Measurements from ENCODE around the gene GSTM1. TPM values are rescaled to one million over a fixed set of nuclear protein-coding genes. Genes with fewer than 3 reads are reported as not detected.

Gene GSTM1
- total RNA-seq, 1 experiment from 2014 or later: not detected

GRCh38 chr1:109712321-109712864 is 24.8 kb downstream of the GSTM1 start:
- no peak overlapping the region for H3K4me3 ChIP-seq (ENCODE audit: low read depth, low read length)
- CTCF ChIA-PET: no interaction called here
- intact Hi-C loops (cut with micrococcal nuclease; ENCODE audit: unreplicated experiment): no loop called here

GRCh38 chr1:109713636-109714035 is 26.0 kb downstream of the GSTM1 start:
- TF ChIP-seq, protein P1, sequence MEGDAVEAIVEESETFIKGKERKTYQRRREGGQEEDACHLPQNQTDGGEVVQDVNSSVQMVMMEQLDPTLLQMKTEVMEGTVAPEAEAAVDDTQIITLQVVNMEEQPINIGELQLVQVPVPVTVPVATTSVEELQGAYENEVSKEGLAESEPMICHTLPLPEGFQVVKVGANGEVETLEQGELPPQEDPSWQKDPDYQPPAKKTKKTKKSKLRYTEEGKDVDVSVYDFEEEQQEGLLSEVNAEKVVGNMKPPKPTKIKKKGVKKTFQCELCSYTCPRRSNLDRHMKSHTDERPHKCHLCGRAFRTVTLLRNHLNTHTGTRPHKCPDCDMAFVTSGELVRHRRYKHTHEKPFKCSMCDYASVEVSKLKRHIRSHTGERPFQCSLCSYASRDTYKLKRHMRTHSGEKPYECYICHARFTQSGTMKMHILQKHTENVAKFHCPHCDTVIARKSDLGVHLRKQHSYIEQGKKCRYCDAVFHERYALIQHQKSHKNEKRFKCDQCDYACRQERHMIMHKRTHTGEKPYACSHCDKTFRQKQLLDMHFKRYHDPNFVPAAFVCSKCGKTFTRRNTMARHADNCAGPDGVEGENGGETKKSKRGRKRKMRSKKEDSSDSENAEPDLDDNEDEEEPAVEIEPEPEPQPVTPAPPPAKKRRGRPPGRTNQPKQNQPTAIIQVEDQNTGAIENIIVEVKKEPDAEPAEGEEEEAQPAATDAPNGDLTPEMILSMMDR (IDR thresholded peaks at IDR 0.05; ENCODE audit: insufficient read depth in 1 of 2, low read depth in 1 of 2, low read length in 1 of 2, severe bottlenecking in 1 of 2, unreplicated experiment in 1 of 2): no peak
- ChIA-PET POLR2A (no interaction called here), CTCF (no interaction called here)
- Mint-ChIP-seq H3K27ac (ENCODE audit: unreplicated experiment) (no peak overlapping the region), H3K4me1 (ENCODE audit: low read depth, unreplicated experiment) (peaks cover 4% of the 10 kb centered on the region), H3K27me3 (ENCODE audit: insufficient read depth, unreplicated experiment) (no peaks in the 10 kb centered on the region), H3K4me3 (ENCODE audit: unreplicated experiment) (no peak overlapping the region), H3K9me3 (ENCODE audit: unreplicated experiment) (peaks cover 3% of the 10 kb centered on the region), H3K36me3 (ENCODE audit: insufficient read depth, unreplicated experiment) (no peaks in the 10 kb centered on the region)
- no TSS peak for BruUV-seq (replicated peaks)
- H3K4me3 ChIP-seq (ENCODE audit: low read depth, low read length): no peak overlapping the region
- H3K27me3 ChIP-seq (replicated peaks; ENCODE audit: control insufficient read depth, insufficient read depth, low read length): no peaks in the 10 kb centered on the region
- no peak for DNase-seq
- intact Hi-C loops (cut with micrococcal nuclease; ENCODE audit: unreplicated experiment): no loop called here
- no peaks in the 10 kb centered on the region; the same call in 1 of the 2 replicates for H3K9me3 ChIP-seq
- H3K36me3 ChIP-seq (ENCODE audit: control insufficient read depth, insufficient read depth, low read length): no peaks in the 10 kb centered on the region
- H3K4me1 ChIP-seq: no peaks in the 10 kb centered on the region

More at GRCh38 chr1:109712321-109712864, 24.8 kb downstream of the GSTM1 start:
- peaks cover 15% of the 10 kb centered on the region for H3K9me3 Mint-ChIP-seq (ENCODE audit: unreplicated experiment)
- Histone ChIP-seq H3K4me1 (no peaks in the 10 kb centered on the region), H3K27me3 (replicated peaks; ENCODE audit: control insufficient read depth, insufficient read depth, low read length) (no peaks in the 10 kb centered on the region), H3K36me3 (ENCODE audit: control insufficient read depth, insufficient read depth, low read length) (no peaks in the 10 kb centered on the region), H3K9me3 (no peaks in the 10 kb centered on the region; the same call in 1 of the 2 replicates)
- H3K36me3 Mint-ChIP-seq (ENCODE audit: insufficient read depth, unreplicated experiment): no peaks in the 10 kb centered on the region
- TF ChIP-seq, protein P1 (IDR thresholded peaks at IDR 0.05; ENCODE audit: insufficient read depth in 1 of 2, low read depth in 1 of 2, low read length in 1 of 2, severe bottlenecking in 1 of 2, unreplicated experiment in 1 of 2): no peak
- no peaks in the 10 kb centered on the region for H3K4me1 Mint-ChIP-seq (ENCODE audit: low read depth, unreplicated experiment)
- H3K4me3 Mint-ChIP-seq (ENCODE audit: unreplicated experiment): no peak overlapping the region
- no TSS peak for BruUV-seq (replicated peaks)
- no peak overlapping the region for H3K27ac Mint-ChIP-seq (ENCODE audit: unreplicated experiment)
- POLR2A ChIA-PET: no interaction called here
- H3K27me3 Mint-ChIP-seq (ENCODE audit: insufficient read depth, unreplicated experiment): no peaks in the 10 kb centered on the region
- no peak for DNase-seq

- no peaks in the 10 kb centered on the region for H3K9me3 Mint-ChIP-seq (ENCODE audit: unreplicated experiment)
- intact Hi-C loops (cut with micrococcal nuclease; ENCODE audit: unreplicated experiment): no loop called here
- H3K4me1 Mint-ChIP-seq (ENCODE audit: low read depth, unreplicated experiment): peaks cover 7% of the 10 kb centered on the region
- Histone ChIP-seq H3K36me3 (ENCODE audit: control insufficient read depth, insufficient read depth, low read length) (no peaks in the 10 kb centered on the region), H3K4me3 (ENCODE audit: low read depth, low read length) (no peak overlapping the region), H3K27me3 (replicated peaks; ENCODE audit: control insufficient read depth, insufficient read depth, low read length) (no peaks in the 10 kb centered on the region), H3K9me3 (no peaks in the 10 kb centered on the region), H3K4me1 (peaks cover 4% of the 10 kb centered on the region; the same call in 1 of the 2 replicates)
- no TSS peak for BruUV-seq (replicated peaks)
- H3K27ac Mint-ChIP-seq (ENCODE audit: unreplicated experiment): no peak overlapping the region
- DNase-seq: no peak
- H3K4me3 Mint-ChIP-seq (ENCODE audit: unreplicated experiment): no peak overlapping the region
- POLR2A ChIA-PET: no interaction called here
- H3K36me3 Mint-ChIP-seq (ENCODE audit: insufficient read depth, unreplicated experiment): no peaks in the 10 kb centered on the region
- H3K27me3 Mint-ChIP-seq (ENCODE audit: insufficient read depth, unreplicated experiment): no peaks in the 10 kb centered on the region
- CTCF ChIA-PET: no interaction called here
- TF ChIP-seq, protein P1 (IDR thresholded peaks at IDR 0.05; ENCODE audit: insufficient read depth in 1 of 2, low read depth in 1 of 2, low read length in 1 of 2, severe bottlenecking in 1 of 2, unreplicated experiment in 1 of 2): no peak
These were observed 27.2 kb downstream of the GSTM1 start for GRCh38 chr1:109714661-109715372.

Measured in Caco-2 (cell line).